GM12878 (cell line): ENCODE measurements around the gene TOMM40L. TPM values are rescaled to one million over a fixed set of nuclear protein-coding genes. Genes with fewer than 3 reads are reported as not detected.
A peak's percentile ranks its signal among the peaks of the same experiment; 100 is the strongest.

Experiments
- ATAC-seq: fragments of 200-7000 bp; cut with Tn5 transposase; 3 replicates; pipeline ENCODE4 v1.9.1; 2020; ENCODE audit warnings: mild to moderate bottlenecking, moderate library complexity
- BruUV-seq: library from RNA; stranded (reverse); fragments of 400-500 nt; replicated peaks from 2 replicates; lab custom pipeline; 2021; lab: Mats Ljungman, UMichigan
- CTCF ChIA-PET: fragments of 300-600 bp; sonication (Branson Sonifier 250); formaldehyde crosslinking; extraction: SDS; loops from one replicate; lab custom pipeline; 2021; ENCODE audit warnings: inconsistent platforms; lab: Yijun Ruan, JAX
- POLR2A ChIA-PET: fragments of 350-600 bp; formaldehyde crosslinking; extraction: SDS; loops from one replicate; lab custom pipeline; 2021; ENCODE audit warnings: inconsistent platforms; lab: Charles Lee
- RAD21 ChIA-PET: fragments of 300-600 bp; sonication (Branson Sonifier 250); formaldehyde crosslinking; loops from one replicate; lab custom pipeline; 2023; ENCODE audit warnings: antibody characterized with exemption; ENCODE audit not compliant: unreplicated experiment; lab: Charles Lee
- SMC1A ChIA-PET: fragments of 300-600 bp; sonication (Branson Sonifier 250); formaldehyde crosslinking; loops from one replicate; lab custom pipeline; 2023; ENCODE audit not compliant: unreplicated experiment, uncharacterized antibody; lab: Charles Lee
- DNase-seq: peaks from one replicate; pipeline ENCODE4 v3.0.0-alpha.2; 2011; ENCODE audit warnings: low read depth, low spot score
- FAIRE-seq: peaks from 3 replicates; lab custom pipeline; 2011; peaks lifted over from hg19 to GRCh38; lab: Jason Lieb, UNC
- H2AFZ ChIP-seq: 2 replicates; pipeline ENCODE4 v1.6.0; 2011; ENCODE audit warnings: low read depth, low read length, control low read depth; ENCODE audit not compliant: control insufficient read depth
- H3K27ac ChIP-seq: 2 replicates; pipeline ENCODE4 v1.5.1; 2011; ENCODE audit warnings: control low read depth; ENCODE audit not compliant: control insufficient read depth, insufficient read depth
- H3K27me3 ChIP-seq, 2 experiments: replicated peaks in 1 of 2; 2 replicates each; pipeline versions ENCODE4 v1.6.0 to v1.6.1; 2011; ENCODE audit warnings: low read length in 1 of 2; ENCODE audit not compliant: control insufficient read depth in 2 of 2, insufficient read depth in 2 of 2
- H3K36me3 ChIP-seq, 2 experiments: 2 replicates each; pipeline ENCODE4 v1.5.1; 2011; ENCODE audit warnings: low read length in 1 of 2; ENCODE audit not compliant: control insufficient read depth in 2 of 2, insufficient read depth in 2 of 2
- H3K4me1 ChIP-seq: 2 replicates; pipeline ENCODE4 v1.6.1; 2011; ENCODE audit warnings: mild to moderate bottlenecking, low read length, moderate library complexity, mixed read lengths; ENCODE audit not compliant: control insufficient read depth, insufficient read depth
- H3K4me2 ChIP-seq: 2 replicates; pipeline ENCODE4 v1.6.0; 2011; ENCODE audit warnings: control low read depth; ENCODE audit not compliant: control insufficient read depth, insufficient read depth
- H3K4me3 ChIP-seq: fragments of 200-600 bp; sonication (generic); 2 replicates; pipeline ENCODE4 v1.5.1; 2016
- H3K79me2 ChIP-seq: 2 replicates; pipeline ENCODE4 v1.6.0; 2011; ENCODE audit warnings: low read length; ENCODE audit not compliant: control insufficient read depth, insufficient read depth
- H3K9ac ChIP-seq: 2 replicates; pipeline ENCODE4 v1.8.0; 2011; ENCODE audit warnings: low read length, control low read depth, mixed read lengths; ENCODE audit not compliant: control insufficient read depth, insufficient read depth
- H3K9me3 ChIP-seq: replicated peaks from 3 replicates; pipeline ENCODE4 v1.5.1; 2011; ENCODE audit warnings: mild to moderate bottlenecking, low read length; ENCODE audit not compliant: control insufficient read depth, insufficient read depth
- H4K20me1 ChIP-seq: 2 replicates; pipeline ENCODE4 v1.6.0; 2011; ENCODE audit not compliant: control insufficient read depth, insufficient read depth
- BHLHE40 ChIP-seq, 2 experiments: fragments of 450-650 bp in 1 of 2; IDR thresholded peaks; 2 replicates each; pipeline ENCODE4 v1.6.1; 2011 to 2017; ENCODE audit warnings: low read depth in 2 of 2, borderline replicate concordance in 1 of 2, improper control_type of control experiment in 1 of 2, low read length in 1 of 2, mild to moderate bottlenecking in 1 of 2
- IRF5 ChIP-seq: fragments of 450-650 bp; IDR thresholded peaks from 2 replicates; pipeline ENCODE4 v1.6.1; 2017; ENCODE audit warnings: borderline replicate concordance
- MTA2 ChIP-seq: fragments of 450-650 bp; IDR thresholded peaks from 2 replicates; pipeline ENCODE4 v1.6.1; 2016; ENCODE audit warnings: low read depth, mild to moderate bottlenecking, moderate library complexity
- NKRF ChIP-seq: fragments of 450-650 bp; conservative IDR thresholded peaks from 2 replicates; pipeline ENCODE4 v1.6.1; 2017; ENCODE audit warnings: mild to moderate bottlenecking, moderate library complexity
- POLR2A ChIP-seq: IDR thresholded peaks from 2 replicates; pipeline ENCODE4 v1.6.1; 2011; ENCODE audit warnings: low read depth, mild to moderate bottlenecking, low read length
- SUPT20H ChIP-seq: IDR thresholded peaks from 2 replicates; pipeline ENCODE4 v1.6.1; 2011; ENCODE audit warnings: low read depth, mild to moderate bottlenecking, low read length, moderate library complexity, borderline replicate concordance; ENCODE audit not compliant: control insufficient read depth
- WGBS: methylation state at CpG from one replicate; pipeline ENCODE4 v1.1.6; 2016; ENCODE audit warnings: low lambda C conversion rate; ENCODE audit not compliant: insufficient replicate concordance, insufficient coverage; ENCODE audit errors: missing lambda C conversion rate; 5-methylcytosine and 5-hydroxymethylcytosine counted together
- in situ Hi-C: fragments of 300-500 bp; cut with MboI; formaldehyde crosslinking; loops from 9 replicates; pipeline ENCODE4 v1.14.3; 2018; ENCODE audit warnings: mixed read lengths
- intact Hi-C: fragments of 100-400 bp; cut with micrococcal nuclease; formaldehyde crosslinking; loops from one replicate; pipeline ENCODE4 v1.14.2; 2022; ENCODE audit not compliant: unreplicated experiment
- polyA plus RNA-seq, 11 experiments: library from polyadenylated mRNA; depleted of rRNA in 4 of 11; unstranded in 6 of 11; stranded (reverse) in 5 of 11; fragments of >200 nt; fragmentation: Nextera tagmentation in 4 of 11; fragmentation: Illumina TruSeq in 1 of 11; extraction: Ambion mirVana in 4 of 11; extraction: Trizol in 1 of 11; gene quantifications; 1 replicate in 1 of 11; 2 replicates in 10 of 11; pipeline versions ENCODE4 v1.2.1 to v1.2.3, GENCODE V29; 2011 to 2016; ENCODE audit warnings: inconsistent platforms in 2 of 11, missing spikeins in 2 of 11, low read depth in 1 of 11
- total RNA-seq, 4 experiments: library from RNA; depleted of rRNA in 3 of 4; stranded (reverse); fragments of >200 nt in 3 of 4; fragmentation: Illumina TruSeq in 1 of 4; extraction: Trizol in 1 of 4; gene quantifications; 2 replicates each; pipeline versions ENCODE4 v1.2.1 to v1.2.3, GENCODE V29; 2013 to 2021

TOMM40L gene
- total and polyA plus RNA-seq, 10 of the 15 experiments (the other 5 are each of a cell fraction or from before 2014, with no cell fraction given) = 5.9 to 21.6 (median 15.7) TPM

- BruUV-seq = no TSS peak
- WGBS = 88% methylated on average over 10 of the region's 10 CpGs
- ATAC-seq (no peak), DNase-seq (no peak), FAIRE-seq (no peak)
- no peak within 1 kb of the TSS for H3K9ac ChIP-seq
- H2AFZ ChIP-seq = no peak within 1 kb of the TSS
- no peaks in the 10 kb centered on the region for H3K27me3 ChIP-seq
- H3K27ac ChIP-seq = no peak within 1 kb of the TSS
- intact Hi-C loops (no loop called here), in situ Hi-C loops (no loop called here)
- no peaks in the 10 kb centered on the region for H4K20me1 ChIP-seq
- SMC1A ChIA-PET = interaction anchor here (0.9 to 3.1 kb wide), 4 partner anchors 9 to 168 kb away, joined by 3 to 33 read pairs (median 12); partner anchors contain the start of genes APOA2 and TOMM40L
- H3K4me1 ChIP-seq = peaks cover 21% of the 10 kb centered on the region
- RAD21 ChIA-PET = interaction anchor here (0.7 to 3.1 kb wide), 2 partner anchors 11 to 13 kb away, joined by 3 to 18 read pairs; partner anchors contain the start of genes NDUFS2 and TOMM40L
- H3K4me2 ChIP-seq = no peak within 1 kb of the TSS
- TF ChIP-seq BHLHE40 (IDR thresholded peaks at IDR 0.05; ENCODE audit: borderline replicate concordance in 1 of 2, low read depth in 2 of 2, low read length in 1 of 2) = no peak
- 0 out of 2 replicates have a peak, but pooled peaks have one; percentile 20 for TF ChIP-seq POLR2A
- TF ChIP-seq MTA2 = no peak
- TF ChIP-seq IRF5 = no peak
- no peak for TF ChIP-seq NKRF
- TF ChIP-seq SUPT20H = no peak
- POLR2A ChIA-PET = interaction anchor here (5.7 kb wide), 1 partner anchor 12 kb away, joined by 24 read pairs; the partner anchor contains the start of gene NDUFS2
- H3K79me2 ChIP-seq = no peaks in the 10 kb centered on the region
- no peak within 1 kb of the TSS for H3K4me3 ChIP-seq
- H3K36me3 ChIP-seq = peaks cover 8 to 28% of the 10 kb centered on the region in 2 experiments
- CTCF ChIA-PET = interaction anchor here (0.7 to 17.1 kb wide), 5 partner anchors 8 to 152 kb away, joined by 4 to 385 read pairs (median 16); partner anchors contain the start of genes CFAP126, NDUFS2 and TOMM40L
- H3K9me3 ChIP-seq = no peaks in the 10 kb centered on the region
Observed at GRCh38 chr1:161215076-161215475, 10.8 kb upstream of the TOMM40L start, which contains the start of gene FCER1G. Gene FCER1G (plus strand): TSS chr1:161215295. CDS start chr1:161215322, 27 bp downstream.
